NT2/D1 (cell line): ENCODE measurements around the gene PLEKHA7.

Experiments
- DNase-seq: peaks from one replicate; pipeline ENCODE4 v3.0.0-alpha.2; 2011; ENCODE audit warnings: low read depth, low spot score
- H3K27me3 ChIP-seq: 2 replicates; pipeline ENCODE4 v1.6.0; 2011; ENCODE audit warnings: mild to moderate bottlenecking; ENCODE audit not compliant: insufficient read length, insufficient read depth
- H3K36me3 ChIP-seq: 2 replicates; pipeline ENCODE4 v1.6.1; 2011; ENCODE audit warnings: mild to moderate bottlenecking, low read length, mixed read lengths; ENCODE audit not compliant: insufficient read depth, insufficient read length
- H3K4me1 ChIP-seq: 2 replicates; pipeline ENCODE4 v1.5.1; 2011; ENCODE audit not compliant: insufficient read depth, insufficient read length
- H3K4me3 ChIP-seq: 2 replicates; pipeline ENCODE4 v1.5.1; 2011; ENCODE audit warnings: low read depth; ENCODE audit not compliant: insufficient read length
- H3K9ac ChIP-seq: 2 replicates; pipeline ENCODE4 v1.6.0; 2011; ENCODE audit warnings: low read depth; ENCODE audit not compliant: insufficient read length
- H3K9me3 ChIP-seq: 2 replicates; pipeline ENCODE4 v1.5.1; 2011; ENCODE audit warnings: mild to moderate bottlenecking, low read length; ENCODE audit not compliant: insufficient read depth
- SUZ12 ChIP-seq: IDR thresholded peaks from 2 replicates; pipeline ENCODE4 v1.6.1; 2011; ENCODE audit not compliant: insufficient read length, insufficient read depth; ENCODE audit errors: extremely low read depth
- YY1 ChIP-seq: IDR thresholded peaks from 2 replicates; pipeline ENCODE4 v1.6.1; 2011; ENCODE audit not compliant: insufficient read length, insufficient read depth
- ZNF274 ChIP-seq: IDR thresholded peaks from 2 replicates; pipeline ENCODE4 v1.6.1; 2011; ENCODE audit warnings: mild to moderate bottlenecking, low read depth, low read length

Gene PLEKHA7

GRCh38 chr11:16946477-16947282 is 67.5 kb downstream of the PLEKHA7 start:
- DNase-seq: no peak
- H3K36me3 ChIP-seq: no peaks in the 10 kb centered on the region
- no peaks in the 10 kb centered on the region for H3K4me1 ChIP-seq
- no peaks in the 10 kb centered on the region for H3K27me3 ChIP-seq
- no peaks in the 10 kb centered on the region for H3K9me3 ChIP-seq
- no peak overlapping the region for H3K9ac ChIP-seq
- TF ChIP-seq SUZ12 (no peak), ZNF274 (no peak)
- H3K4me3 ChIP-seq: no peak overlapping the region

- TF ChIP-seq YY1: no peak
- no peak for TF ChIP-seq ZNF274
- no peak for TF ChIP-seq SUZ12
- H3K27me3 ChIP-seq: no peaks in the 10 kb centered on the region
- H3K36me3 ChIP-seq: no peaks in the 10 kb centered on the region
- no peaks in the 10 kb centered on the region for H3K9me3 ChIP-seq
- peak overlapping the region; percentile 47 for H3K9ac ChIP-seq
- no peak overlapping the region for H3K4me3 ChIP-seq
- no peak for DNase-seq
- no peaks in the 10 kb centered on the region for H3K4me1 ChIP-seq
These were observed 68.3 kb downstream of the PLEKHA7 start for GRCh38 chr11:16945671-16946469.

- TF ChIP-seq ZNF274 (no peak), YY1 (no peak), SUZ12 (no peak)
- DNase-seq: no peak
- H3K9ac ChIP-seq: no peak overlapping the region
- H3K4me1 ChIP-seq: no peaks in the 10 kb centered on the region
- no peaks in the 10 kb centered on the region for H3K27me3 ChIP-seq
- H3K4me3 ChIP-seq: no peak overlapping the region
- no peaks in the 10 kb centered on the region for H3K9me3 ChIP-seq
- no peaks in the 10 kb centered on the region for H3K36me3 ChIP-seq
These were observed 71.3 kb downstream of the PLEKHA7 start for GRCh38 chr11:16942911-16943310.

- no peaks in the 10 kb centered on the region for H3K27me3 ChIP-seq
- TF ChIP-seq ZNF274 (no peak), SUZ12 (no peak), YY1 (no peak)
- no peaks in the 10 kb centered on the region for H3K36me3 ChIP-seq
- H3K4me1 ChIP-seq: no peaks in the 10 kb centered on the region
- H3K9me3 ChIP-seq: no peaks in the 10 kb centered on the region
- no peak overlapping the region for H3K9ac ChIP-seq
- no peak for DNase-seq
- no peak overlapping the region for H3K4me3 ChIP-seq
These were observed 71.9 kb downstream of the PLEKHA7 start for GRCh38 chr11:16942342-16942741.

- TF ChIP-seq SUZ12 (no peak), ZNF274 (no peak), YY1 (no peak)
- Histone ChIP-seq H3K27me3 (no peaks in the 10 kb centered on the region), H3K4me3 (no peak overlapping the region), H3K9ac (no peak overlapping the region), H3K36me3 (no peaks in the 10 kb centered on the region), H3K4me1 (no peaks in the 10 kb centered on the region), H3K9me3 (no peaks in the 10 kb centered on the region)
- DNase-seq: no peak
These were observed 72.3 kb downstream of the PLEKHA7 start for GRCh38 chr11:16941935-16942334.

- Histone ChIP-seq H3K27me3 (no peaks in the 10 kb centered on the region), H3K4me1 (peaks cover 3% of the 10 kb centered on the region), H3K36me3 (no peaks in the 10 kb centered on the region), H3K9me3 (no peaks in the 10 kb centered on the region), H3K9ac (no peak overlapping the region), H3K4me3 (no peak overlapping the region)
- no peak for DNase-seq
- TF ChIP-seq YY1 (no peak), SUZ12 (no peak), ZNF274 (no peak)
These were observed 76.2 kb downstream of the PLEKHA7 start for GRCh38 chr11:16938061-16938460.

GRCh38 chr11:16936643-16937042 is 77.6 kb downstream of the PLEKHA7 start:
- Histone ChIP-seq H3K36me3 (no peaks in the 10 kb centered on the region), H3K27me3 (no peaks in the 10 kb centered on the region), H3K9me3 (no peaks in the 10 kb centered on the region), H3K4me1 (peaks cover 3% of the 10 kb centered on the region), H3K9ac (no peak overlapping the region), H3K4me3 (no peak overlapping the region)
- no peak for TF ChIP-seq YY1
- TF ChIP-seq SUZ12: no peak
- no peak for TF ChIP-seq ZNF274
- DNase-seq: no peak
